ENCODE data around the gene FMN1.

- TF ChIP-seq, protein P1, sequence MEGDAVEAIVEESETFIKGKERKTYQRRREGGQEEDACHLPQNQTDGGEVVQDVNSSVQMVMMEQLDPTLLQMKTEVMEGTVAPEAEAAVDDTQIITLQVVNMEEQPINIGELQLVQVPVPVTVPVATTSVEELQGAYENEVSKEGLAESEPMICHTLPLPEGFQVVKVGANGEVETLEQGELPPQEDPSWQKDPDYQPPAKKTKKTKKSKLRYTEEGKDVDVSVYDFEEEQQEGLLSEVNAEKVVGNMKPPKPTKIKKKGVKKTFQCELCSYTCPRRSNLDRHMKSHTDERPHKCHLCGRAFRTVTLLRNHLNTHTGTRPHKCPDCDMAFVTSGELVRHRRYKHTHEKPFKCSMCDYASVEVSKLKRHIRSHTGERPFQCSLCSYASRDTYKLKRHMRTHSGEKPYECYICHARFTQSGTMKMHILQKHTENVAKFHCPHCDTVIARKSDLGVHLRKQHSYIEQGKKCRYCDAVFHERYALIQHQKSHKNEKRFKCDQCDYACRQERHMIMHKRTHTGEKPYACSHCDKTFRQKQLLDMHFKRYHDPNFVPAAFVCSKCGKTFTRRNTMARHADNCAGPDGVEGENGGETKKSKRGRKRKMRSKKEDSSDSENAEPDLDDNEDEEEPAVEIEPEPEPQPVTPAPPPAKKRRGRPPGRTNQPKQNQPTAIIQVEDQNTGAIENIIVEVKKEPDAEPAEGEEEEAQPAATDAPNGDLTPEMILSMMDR (conservative IDR thresholded peaks at IDR 0.05), result no peak
- TF ChIP-seq ZFX (IDR thresholded peaks at IDR 0.05), result no peak
Measured at GRCh38 chr15:33168444-33168843, 26.1 kb downstream of the FMN1 start.

Measured in C4-2B (cell line).